Activated CD4-positive, CD25-positive, alpha-beta regulatory T cell treated with anti-CD3 and anti-CD28 coated beads, Interleukin-2, amount 50 U/mL, for 16 hours (primary cell): Measurements from ENCODE around the gene DCXR.

ENCODE experiments used
- DNase-seq: peaks from one replicate; pipeline ENCODE4 v3.0.0-alpha.2; 2020; ENCODE audit warnings: low read depth, low spot score

The DCXR gene

DNA sequence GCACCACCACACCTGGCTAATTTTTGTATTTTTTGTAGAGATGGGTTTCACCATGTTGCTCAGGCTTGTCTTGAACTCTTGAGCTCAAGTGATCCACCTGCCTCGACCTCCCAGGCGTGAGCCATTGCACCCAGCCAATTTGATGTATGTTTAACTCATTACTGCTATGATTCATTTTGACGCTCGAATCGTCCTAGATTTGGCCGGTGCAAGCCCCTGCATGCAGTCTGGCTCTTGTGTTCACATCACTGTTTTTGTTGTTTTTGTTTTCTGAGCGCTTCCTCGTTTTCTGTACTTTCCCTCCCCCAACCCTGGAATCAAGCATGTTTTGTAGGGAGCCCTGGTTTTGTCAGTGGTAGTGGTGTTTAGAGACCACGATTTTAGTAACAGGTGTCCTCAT lies 35.9 kb upstream of the DCXR start:
- DNase-seq, result no peak

- DNase-seq, result no peak
Measured at GRCh38 chr17:82072827-82073226, 35.3 kb upstream of the DCXR start.

GRCh38 chr17:82070611-82071010 lies 33.1 kb upstream of the DCXR start:
- no peak for DNase-seq

DNA sequence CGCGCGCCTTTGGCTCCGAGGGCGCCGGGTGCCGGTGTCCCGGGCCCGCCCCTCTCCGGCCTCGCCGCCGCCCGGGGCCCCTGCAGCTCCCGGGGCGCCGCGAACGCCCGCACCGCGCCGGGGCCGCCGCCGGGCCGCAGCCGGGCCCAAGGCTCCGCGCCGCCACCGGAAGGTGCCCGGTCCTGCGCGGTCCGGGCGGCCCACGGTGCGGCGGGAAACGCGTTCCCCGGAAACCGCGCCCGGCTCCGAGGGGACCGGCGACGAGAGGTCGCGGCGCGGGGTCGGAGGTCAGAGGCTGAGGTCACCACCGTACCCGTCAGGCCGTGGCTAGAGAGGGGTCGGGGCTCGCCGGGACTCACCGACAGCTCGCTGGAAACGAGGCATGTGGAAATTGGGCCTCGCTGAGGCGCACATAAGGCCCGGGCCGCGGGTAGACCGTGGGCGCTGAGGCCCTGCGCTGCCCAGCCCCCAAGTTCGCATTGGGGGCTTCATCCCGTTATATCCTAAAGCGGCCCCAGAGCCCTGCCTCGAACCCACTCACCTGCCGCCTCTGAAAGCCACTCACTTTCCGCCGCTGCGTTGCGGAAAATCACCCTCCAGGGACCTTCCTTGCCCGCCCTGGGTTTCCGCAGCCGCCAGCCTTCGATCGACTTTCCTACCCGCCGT lies 28.3 kb upstream of the DCXR start, which contains the start of gene DUS1L:
DUS1L (minus strand) TSS at position 167 of the 666 bp plus-strand sequence. CDS start 745 bp downstream, outside the sequence.
- peak; percentile 37 for DNase-seq

DNA sequence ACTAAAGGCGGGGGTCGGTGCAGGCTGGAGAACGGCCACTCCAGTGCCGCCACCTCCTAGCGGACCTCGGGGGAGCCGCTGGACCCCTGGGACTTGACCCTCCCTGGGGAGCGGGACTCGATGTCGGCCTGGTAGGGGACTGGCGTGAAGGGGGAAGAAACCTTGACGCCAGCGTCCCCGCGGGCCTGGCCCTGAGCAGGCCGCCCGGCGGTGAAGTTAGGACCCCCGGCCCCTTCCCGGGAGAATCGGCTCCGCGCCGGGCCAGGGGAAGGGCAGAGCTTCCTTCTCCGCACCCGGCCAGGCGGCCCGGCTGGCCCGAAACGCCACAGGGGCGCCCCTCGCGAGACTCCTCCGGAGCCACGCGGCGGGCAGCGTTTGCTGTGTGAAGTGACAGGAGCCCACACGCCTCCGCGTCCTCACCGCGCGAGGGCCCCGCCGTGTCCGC lies 27.7 kb upstream of the DCXR start:
- no peak for DNase-seq

DNA sequence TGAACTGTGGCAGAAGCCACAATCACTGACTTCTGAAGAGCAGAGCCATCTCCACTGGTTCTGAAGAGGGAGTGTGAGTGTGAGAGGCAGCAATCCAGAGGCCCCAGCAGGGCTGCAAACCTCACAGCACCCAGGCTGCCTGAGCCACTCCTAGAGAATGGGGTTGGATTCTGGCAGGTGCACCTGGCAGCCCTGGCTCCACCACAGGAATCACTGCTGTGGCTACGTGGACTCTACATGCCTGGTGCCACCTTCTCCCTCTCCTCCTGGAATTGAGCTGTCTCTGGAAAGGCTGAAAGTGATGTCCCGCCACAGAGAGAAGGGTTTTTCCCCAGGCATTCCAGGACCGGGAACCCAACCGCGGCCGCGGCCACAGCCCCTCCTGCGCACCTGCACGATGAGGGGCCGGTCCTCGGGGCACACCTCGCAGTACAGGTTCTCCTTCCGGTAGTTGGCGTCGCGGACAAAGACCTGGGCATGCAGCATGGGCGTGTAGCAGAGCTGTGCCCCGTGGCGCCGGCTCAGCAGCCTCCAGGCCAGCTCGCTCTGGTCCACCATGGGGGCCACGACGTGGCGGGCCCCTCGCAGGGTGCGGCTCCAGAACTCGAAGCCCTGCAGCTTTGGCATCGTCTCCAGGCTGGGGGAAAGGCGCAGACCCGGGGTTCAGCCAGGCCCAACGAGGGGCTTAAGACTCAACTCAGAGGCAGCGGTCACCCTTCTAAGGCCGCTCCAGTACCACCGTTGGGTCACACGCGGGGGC lies 27.1 kb upstream of the DCXR start:
- no peak for DNase-seq

DNA sequence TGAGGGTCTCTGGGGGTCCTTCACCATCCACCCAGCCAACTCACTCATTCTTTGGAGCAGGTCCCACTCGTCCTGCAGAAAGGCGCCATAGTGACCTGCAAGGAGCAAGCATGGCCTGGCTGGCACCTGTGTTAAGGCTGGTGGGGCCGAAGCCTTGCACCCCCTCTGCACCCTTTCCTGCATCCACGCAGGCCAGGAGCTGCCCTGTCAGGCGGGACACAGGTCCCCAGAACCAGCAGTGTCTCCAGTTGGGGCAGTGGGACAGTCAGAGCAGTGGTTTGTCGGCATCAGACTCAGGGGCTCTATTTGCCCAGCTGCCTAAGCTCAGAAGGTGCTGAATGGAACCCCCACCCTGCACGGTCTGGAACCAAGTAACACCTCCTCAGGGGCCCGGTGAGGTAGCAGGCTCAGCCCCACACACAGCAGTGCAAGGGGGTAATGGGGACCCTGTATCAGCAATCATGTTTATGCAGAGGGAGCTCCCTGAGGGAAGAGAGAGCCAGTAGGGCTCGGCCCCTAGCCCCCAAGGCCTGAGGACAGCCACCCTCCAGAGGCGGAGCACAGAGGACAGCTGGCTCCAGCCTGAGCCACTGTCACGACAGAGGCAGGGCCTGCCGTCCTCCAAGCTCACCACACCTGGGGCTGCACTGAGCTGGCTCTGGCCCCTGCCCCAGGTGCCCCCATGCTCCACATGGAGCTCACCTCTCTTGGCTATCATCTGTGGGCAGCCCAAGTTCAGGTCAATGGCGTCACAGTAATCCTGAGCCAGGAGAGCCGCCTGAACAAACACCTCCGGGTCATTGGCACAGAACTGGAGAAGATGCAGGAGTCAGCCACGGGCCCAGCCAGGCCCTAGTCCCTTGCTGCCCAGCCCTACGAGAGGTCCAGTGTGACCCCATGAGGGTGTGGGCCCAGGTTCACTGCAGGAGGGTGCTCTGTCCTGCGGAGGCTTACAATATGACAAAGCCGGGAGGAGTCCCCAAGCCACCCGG lies 26.2 kb upstream of the DCXR start:
- no peak for DNase-seq

DNA sequence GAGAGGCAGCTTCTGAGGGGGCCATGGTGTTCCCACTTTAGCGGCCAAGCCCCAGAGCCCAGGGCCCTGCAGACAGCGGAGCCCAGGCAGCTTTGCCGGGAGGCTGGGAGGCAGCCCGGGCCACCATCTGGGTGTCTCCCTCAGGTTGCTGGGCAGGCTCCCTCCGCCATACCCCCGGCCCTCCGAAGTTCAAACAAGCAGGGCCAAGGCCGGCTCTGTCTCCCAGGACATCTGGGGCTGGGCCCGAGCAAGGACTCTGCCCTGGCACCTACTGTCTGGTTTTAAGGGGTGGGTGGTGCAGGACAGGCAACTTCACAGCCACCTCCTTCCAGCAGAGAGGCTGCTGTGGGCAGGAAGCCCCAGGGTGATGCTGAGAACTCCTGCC lies 25.5 kb upstream of the DCXR start:
- no peak for DNase-seq

GRCh38 chr17:82062076-82062983 lies 24.8 kb upstream of the DCXR start:
- DNase-seq, result no peak

DNA sequence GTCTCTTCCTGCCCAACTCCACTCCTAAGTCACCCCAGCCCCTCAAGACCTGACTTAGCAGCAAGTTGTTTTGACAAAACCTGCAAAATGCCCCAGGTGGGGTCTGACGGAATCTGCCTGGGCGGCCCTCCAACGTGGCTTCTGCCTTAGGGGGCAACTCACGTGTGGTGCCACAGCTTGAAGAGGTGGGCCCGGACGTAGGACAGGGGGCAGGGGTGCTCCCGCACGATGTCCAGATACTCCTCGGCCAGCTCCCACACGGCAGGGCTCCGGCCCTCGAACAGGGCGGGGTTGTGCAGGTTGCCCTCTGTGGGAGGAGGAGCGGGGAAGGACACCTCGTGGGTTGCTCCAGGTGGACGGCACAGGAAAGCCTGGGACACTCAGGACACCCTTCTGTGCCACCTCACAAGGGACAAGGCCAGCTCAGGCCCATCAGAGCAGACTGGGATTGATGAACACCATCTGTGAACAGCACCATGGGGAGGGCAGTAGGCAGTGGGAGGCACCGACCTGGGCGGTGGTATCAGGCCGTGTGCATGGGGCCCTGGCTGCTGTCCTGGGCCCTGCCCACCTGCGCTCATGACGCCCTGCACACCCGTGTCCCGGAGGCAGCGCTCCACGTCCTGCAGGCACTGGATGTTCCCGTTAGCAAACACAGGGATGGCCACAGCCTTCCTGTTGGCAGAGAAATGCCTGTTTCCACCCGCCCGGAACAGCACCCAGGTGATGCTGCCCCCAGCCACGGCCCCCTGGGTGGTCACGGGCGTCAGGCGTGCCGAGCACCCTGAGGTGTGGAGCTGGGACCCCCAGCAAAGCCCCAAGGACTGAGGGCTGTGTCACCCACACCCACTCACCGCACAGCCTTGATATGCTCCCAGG lies 23.8 kb upstream of the DCXR start:
- no peak for DNase-seq

- DNase-seq, result no peak
Measured at GRCh38 chr17:82060614-82061013, 23.1 kb upstream of the DCXR start.

GRCh38 chr17:82060001-82060380 lies 22.5 kb upstream of the DCXR start:
- DNase-seq, result no peak

DNA sequence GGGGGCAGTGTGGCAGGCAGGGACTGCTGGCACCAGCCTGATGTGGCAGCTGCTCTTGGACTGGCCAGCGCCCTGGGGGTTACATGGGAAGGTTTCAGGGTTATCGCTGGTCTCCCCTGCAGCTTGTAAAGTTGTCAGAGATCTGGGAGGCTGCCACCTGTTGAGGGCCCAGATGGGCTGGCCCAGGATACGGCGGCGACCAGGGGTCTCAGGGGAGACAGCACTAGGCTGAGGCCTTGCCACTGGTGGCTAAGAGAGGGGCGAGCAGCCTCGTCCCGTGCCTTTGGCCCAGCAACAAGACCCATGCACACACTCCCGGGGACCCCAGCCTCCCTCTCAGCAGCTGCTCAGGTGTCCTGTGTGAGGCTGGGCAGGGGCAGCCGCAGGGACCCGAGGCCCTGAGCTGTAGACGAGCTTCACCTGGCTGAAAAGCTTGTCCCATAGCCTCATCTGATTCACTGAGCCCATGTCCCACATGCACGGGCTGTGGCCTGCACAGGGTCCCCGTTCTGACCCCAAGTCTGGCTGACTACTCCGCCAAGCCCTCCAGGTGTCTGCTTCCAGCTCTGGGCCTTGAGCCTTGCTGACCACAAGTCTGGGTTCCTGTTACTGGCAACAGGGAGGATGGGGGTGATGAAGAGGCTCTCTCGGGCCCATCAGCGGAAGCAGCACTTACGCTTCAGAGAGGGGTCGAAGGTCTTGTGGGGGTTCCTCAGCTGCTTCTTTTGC lies 21.9 kb upstream of the DCXR start:
- no peak for DNase-seq

GRCh38 chr17:82058855-82059249 lies 21.4 kb upstream of the DCXR start:
- DNase-seq, result no peak

DNA sequence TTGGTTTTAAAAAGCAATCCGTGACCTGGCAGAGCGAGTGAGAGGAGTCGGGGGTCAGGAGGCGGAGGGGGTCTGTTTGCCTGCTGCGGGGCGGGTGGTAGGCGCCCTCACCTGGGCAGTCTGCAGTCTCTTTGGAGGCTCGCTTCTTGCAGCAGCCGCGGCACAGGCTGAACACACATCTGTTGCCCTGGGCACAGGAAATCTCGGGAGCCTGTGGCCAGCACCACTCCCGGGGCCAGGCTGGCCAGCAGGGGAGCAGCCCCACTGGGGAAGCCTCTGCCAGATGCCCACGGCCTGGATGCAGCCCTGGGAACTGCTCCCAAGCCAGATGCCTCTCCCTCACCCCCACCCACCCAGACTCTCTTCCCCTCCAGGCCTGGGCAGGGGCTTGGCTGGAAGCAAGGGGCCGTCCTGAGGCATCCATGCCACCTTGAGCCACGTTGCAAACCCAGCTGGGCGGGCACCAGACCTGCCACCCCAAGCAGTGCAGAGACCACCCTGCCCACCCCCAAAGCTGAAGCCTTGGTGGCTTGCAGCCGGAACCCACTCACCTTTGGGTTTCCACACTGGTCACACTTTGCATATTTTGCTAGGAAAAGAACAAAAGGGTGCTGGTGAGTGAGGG lies 20.8 kb upstream of the DCXR start:
- no peak for DNase-seq

DNA sequence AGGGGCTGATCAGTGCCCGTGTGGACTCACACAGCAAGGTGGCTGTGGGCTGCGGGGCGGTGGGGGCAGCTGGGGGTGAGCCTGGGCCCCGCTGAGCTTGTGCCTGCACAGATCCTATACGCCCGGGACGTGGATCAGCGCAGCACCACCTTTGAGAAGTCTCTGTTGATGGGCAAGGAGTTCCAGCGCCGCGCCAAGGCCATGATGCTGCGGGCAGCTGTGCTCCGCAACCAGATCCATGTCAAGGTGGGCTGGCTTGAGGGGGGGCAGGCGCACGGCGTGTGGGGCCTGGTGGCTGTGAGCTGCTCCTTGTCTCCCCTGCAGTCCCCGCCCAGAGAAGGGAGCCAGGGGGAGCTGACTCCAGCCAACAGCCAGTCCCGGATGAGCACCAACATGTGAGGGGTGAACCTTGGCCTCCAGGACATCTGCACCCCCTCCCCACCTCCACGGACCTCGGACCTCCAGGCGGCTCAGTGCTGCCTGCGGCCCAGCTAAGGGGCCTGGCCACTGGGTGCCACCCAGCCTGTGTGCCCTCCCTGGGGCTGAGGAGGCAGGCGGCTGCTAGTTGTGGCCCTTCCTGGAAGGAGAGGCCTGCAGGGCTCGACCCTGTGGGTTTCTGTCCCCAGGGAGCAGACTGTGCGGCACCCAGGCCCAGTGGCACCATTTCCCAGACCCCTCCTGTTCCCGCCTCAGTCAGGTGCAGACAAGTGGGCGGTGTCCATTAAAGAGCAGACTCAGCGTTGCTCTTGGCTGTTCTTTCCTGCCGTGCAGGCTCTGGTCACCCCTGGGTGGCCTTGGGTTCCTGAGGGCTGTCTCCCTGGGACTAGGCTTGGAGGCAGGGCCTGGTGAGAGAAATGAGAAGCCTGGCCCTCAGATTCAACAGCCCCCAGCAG lies 19.5 kb upstream of the DCXR start:
- DNase-seq, result no peak

- DNase-seq, result no peak
Measured at GRCh38 chr17:82055965-82056728, 18.6 kb upstream of the DCXR start.
